ENCODE results near the gene TMTC1. TPM values are rescaled to one million over a fixed set of nuclear protein-coding genes. Genes with fewer than 3 reads are reported as not detected.

The TMTC1 gene
- total and polyA plus RNA-seq, 2 experiments from 2014 or later = 4.8 to 24.3 TPM

DNA sequence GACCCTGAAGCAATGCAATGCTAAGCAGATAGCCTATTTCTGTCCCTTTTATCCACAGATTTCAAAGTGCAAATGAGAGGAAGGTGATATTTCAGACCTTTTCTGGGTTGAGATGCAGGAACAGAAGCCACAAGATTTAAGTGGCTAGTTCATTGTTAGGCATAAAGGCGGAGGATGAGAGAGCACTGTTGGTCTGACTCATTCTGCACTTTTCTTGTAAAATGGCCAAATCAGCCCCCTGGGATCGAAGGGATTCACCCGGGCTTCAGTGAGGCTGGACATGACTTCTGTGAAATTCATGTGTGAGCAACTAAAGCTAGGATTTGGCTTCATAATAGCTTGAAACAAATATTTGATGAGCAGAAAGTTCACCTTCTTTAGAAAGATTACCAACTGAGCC is 184.4 kb downstream of the TMTC1 start (continued):
- TF ChIP-seq, protein P1, sequence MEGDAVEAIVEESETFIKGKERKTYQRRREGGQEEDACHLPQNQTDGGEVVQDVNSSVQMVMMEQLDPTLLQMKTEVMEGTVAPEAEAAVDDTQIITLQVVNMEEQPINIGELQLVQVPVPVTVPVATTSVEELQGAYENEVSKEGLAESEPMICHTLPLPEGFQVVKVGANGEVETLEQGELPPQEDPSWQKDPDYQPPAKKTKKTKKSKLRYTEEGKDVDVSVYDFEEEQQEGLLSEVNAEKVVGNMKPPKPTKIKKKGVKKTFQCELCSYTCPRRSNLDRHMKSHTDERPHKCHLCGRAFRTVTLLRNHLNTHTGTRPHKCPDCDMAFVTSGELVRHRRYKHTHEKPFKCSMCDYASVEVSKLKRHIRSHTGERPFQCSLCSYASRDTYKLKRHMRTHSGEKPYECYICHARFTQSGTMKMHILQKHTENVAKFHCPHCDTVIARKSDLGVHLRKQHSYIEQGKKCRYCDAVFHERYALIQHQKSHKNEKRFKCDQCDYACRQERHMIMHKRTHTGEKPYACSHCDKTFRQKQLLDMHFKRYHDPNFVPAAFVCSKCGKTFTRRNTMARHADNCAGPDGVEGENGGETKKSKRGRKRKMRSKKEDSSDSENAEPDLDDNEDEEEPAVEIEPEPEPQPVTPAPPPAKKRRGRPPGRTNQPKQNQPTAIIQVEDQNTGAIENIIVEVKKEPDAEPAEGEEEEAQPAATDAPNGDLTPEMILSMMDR (conservative IDR thresholded peaks at IDR 0.05; ENCODE audit: low read depth in 2 of 2) = no peak
- TF ChIP-seq, protein P2, sequence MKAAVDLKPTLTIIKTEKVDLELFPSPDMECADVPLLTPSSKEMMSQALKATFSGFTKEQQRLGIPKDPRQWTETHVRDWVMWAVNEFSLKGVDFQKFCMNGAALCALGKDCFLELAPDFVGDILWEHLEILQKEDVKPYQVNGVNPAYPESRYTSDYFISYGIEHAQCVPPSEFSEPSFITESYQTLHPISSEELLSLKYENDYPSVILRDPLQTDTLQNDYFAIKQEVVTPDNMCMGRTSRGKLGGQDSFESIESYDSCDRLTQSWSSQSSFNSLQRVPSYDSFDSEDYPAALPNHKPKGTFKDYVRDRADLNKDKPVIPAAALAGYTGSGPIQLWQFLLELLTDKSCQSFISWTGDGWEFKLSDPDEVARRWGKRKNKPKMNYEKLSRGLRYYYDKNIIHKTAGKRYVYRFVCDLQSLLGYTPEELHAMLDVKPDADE (IDR thresholded peaks at IDR 0.05) = no peak
- TF ChIP-seq ZNF331 (CRISPR knock-in tag; IDR thresholded peaks at IDR 0.05; ENCODE audit: low read depth) (no peak), EZH2phosphoT487 (IDR thresholded peaks at IDR 0.05; ENCODE audit: unreplicated experiment) (no peak), NANOG (IDR thresholded peaks at IDR 0.05; ENCODE audit: borderline replicate concordance) (no peak), JUNB (IDR thresholded peaks at IDR 0.05; ENCODE audit: unreplicated experiment) (no peak)
- TF ChIP-seq, protein P3, sequence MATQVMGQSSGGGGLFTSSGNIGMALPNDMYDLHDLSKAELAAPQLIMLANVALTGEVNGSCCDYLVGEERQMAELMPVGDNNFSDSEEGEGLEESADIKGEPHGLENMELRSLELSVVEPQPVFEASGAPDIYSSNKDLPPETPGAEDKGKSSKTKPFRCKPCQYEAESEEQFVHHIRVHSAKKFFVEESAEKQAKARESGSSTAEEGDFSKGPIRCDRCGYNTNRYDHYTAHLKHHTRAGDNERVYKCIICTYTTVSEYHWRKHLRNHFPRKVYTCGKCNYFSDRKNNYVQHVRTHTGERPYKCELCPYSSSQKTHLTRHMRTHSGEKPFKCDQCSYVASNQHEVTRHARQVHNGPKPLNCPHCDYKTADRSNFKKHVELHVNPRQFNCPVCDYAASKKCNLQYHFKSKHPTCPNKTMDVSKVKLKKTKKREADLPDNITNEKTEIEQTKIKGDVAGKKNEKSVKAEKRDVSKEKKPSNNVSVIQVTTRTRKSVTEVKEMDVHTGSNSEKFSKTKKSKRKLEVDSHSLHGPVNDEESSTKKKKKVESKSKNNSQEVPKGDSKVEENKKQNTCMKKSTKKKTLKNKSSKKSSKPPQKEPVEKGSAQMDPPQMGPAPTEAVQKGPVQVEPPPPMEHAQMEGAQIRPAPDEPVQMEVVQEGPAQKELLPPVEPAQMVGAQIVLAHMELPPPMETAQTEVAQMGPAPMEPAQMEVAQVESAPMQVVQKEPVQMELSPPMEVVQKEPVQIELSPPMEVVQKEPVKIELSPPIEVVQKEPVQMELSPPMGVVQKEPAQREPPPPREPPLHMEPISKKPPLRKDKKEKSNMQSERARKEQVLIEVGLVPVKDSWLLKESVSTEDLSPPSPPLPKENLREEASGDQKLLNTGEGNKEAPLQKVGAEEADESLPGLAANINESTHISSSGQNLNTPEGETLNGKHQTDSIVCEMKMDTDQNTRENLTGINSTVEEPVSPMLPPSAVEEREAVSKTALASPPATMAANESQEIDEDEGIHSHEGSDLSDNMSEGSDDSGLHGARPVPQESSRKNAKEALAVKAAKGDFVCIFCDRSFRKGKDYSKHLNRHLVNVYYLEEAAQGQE (IDR thresholded peaks at IDR 0.05; ENCODE audit: unreplicated experiment) = no peak

DNA sequence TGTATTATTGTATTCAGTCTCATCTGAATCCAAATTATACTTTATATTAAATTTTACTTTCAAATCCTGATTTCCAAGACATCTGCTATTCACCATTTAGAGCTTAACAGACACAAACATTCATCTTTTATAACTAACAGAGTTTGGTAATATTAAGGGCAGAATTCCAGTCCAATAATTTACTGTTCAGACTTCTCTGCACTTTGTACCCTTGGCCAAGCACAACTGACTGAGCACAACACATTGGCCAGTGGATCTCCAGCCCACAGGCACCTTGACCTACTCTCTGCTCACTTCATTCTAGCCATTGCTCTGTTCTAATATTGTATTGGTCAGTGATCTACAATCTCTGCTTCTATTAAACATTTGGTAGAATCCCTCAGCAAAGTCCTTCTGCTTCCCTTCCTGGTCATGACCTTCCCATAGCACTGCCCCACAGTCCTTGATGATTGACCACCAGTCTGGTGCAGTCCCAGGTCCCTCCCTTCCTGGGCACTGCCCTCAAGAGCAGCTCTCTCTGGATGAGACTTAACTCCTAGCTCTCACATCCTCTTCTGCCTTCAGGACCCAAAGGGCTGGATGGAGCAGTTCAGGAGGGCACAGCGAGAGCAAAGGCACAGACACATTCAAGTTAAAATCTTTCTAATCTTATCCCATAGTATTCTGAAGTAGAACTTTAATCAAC is 188.5 kb downstream of the TMTC1 start:
- Mint-ChIP-seq H3K27me3 (ENCODE audit: insufficient read depth, low read depth, poor library complexity) (no peaks in the 10 kb centered on the region), H3K36me3 (ENCODE audit: low read depth) (peaks cover 13% of the 10 kb centered on the region), H3K4me1 (peaks cover 54% of the 10 kb centered on the region), H3K4me3 (no peak overlapping the region), H3K9me3 (no peaks in the 10 kb centered on the region), H3K27ac (no peak overlapping the region)
- peaks cover 3% of the 10 kb centered on the region for H3K9me2 ChIP-seq (ENCODE audit: insufficient read depth)
- H4K20me1 ChIP-seq (replicated peaks; ENCODE audit: insufficient read depth) = no peaks in the 10 kb centered on the region
- no peak overlapping the region for H3K4me3 ChIP-seq
- no peak overlapping the region for H3K4me2 ChIP-seq
- no peak overlapping the region for H2AFZ ChIP-seq
- H3K27me3 ChIP-seq (ENCODE audit: insufficient read depth) = no peaks in the 10 kb centered on the region
- no peaks in the 10 kb centered on the region for H3K79me2 ChIP-seq (replicated peaks; ENCODE audit: insufficient read depth)
- ATAC-seq = no peak
- DNase-seq (ENCODE audit: low spot score) = no peak
- no peaks in the 10 kb centered on the region for H3F3A ChIP-seq (replicated peaks; ENCODE audit: low read depth)
- H3K27ac ChIP-seq (ENCODE audit: low read depth) = no peak overlapping the region
- peaks cover 35% of the 10 kb centered on the region for H3K4me1 ChIP-seq (ENCODE audit: insufficient read depth)
- H3K36me3 ChIP-seq (ENCODE audit: insufficient read depth) = no peaks in the 10 kb centered on the region
- TF ChIP-seq JUNB (IDR thresholded peaks at IDR 0.05; ENCODE audit: unreplicated experiment) = no peak
- no peak for TF ChIP-seq EZH2phosphoT487 (IDR thresholded peaks at IDR 0.05; ENCODE audit: unreplicated experiment)
- TF ChIP-seq ZNF331 (CRISPR knock-in tag; IDR thresholded peaks at IDR 0.05; ENCODE audit: low read depth) = no peak
- TF ChIP-seq, protein P2 (IDR thresholded peaks at IDR 0.05) = no peak
- no peak for TF ChIP-seq CREB1 (CRISPR knock-in tag; IDR thresholded peaks at IDR 0.05; ENCODE audit: low read depth)
- TF ChIP-seq EZH2 (IDR thresholded peaks at IDR 0.05; ENCODE audit: low read depth, unreplicated experiment) = no peak
- no peak for TF ChIP-seq POLR2AphosphoS5 (IDR thresholded peaks at IDR 0.05; ENCODE audit: low read depth)
- TF ChIP-seq, protein P1 (conservative IDR thresholded peaks at IDR 0.05; ENCODE audit: low read depth in 2 of 2) = no peak
- no peak for TF ChIP-seq ZNF114 (CRISPR knock-in tag; IDR thresholded peaks at IDR 0.05)
- TF ChIP-seq NANOG (IDR thresholded peaks at IDR 0.05; ENCODE audit: borderline replicate concordance) = no peak
- TF ChIP-seq, protein P3 (IDR thresholded peaks at IDR 0.05; ENCODE audit: unreplicated experiment) = no peak
